ENCODE results near the gene MOSMO.
"Not testable (repeated sequence)": the region's sequence is repeated elsewhere in the genome, so short reads cannot be mapped to it uniquely, and the experiment has no call there.

The MOSMO gene

GRCh38 chr16:22098405-22099255 lies 90.7 kb downstream of the MOSMO start:
- DNase-seq, result no peak

GRCh38 chr16:22099256-22099975 lies 91.5 kb downstream of the MOSMO start:
- no peak for DNase-seq

GRCh38 chr16:22103441-22103840 lies 95.5 kb downstream of the MOSMO start:
- no peak for DNase-seq

- no peak for DNase-seq
Observed at GRCh38 chr16:22109258-22109898, 101.5 kb downstream of the MOSMO start.

GRCh38 chr16:22111629-22112028 lies 103.7 kb downstream of the MOSMO start:
- DNase-seq, result not testable (repeated sequence)

GRCh38 chr16:22116095-22116700 lies 108.3 kb downstream of the MOSMO start:
- DNase-seq, result no peak

GRCh38 chr16:22117609-22118008 lies 109.7 kb downstream of the MOSMO start:
- no peak for DNase-seq

GRCh38 chr16:22120440-22120839 lies 112.5 kb downstream of the MOSMO start:
- DNase-seq, result no peak

GRCh38 chr16:22122239-22122638 lies 114.3 kb downstream of the MOSMO start:
- DNase-seq, result no peak

- no peak for DNase-seq
Observed at GRCh38 chr16:22123146-22123545, 115.2 kb downstream of the MOSMO start.

- no peak for DNase-seq
Observed at GRCh38 chr16:22123759-22124490, 116.0 kb downstream of the MOSMO start.

- no peak for DNase-seq
Observed at GRCh38 chr16:22124583-22125284, 116.8 kb downstream of the MOSMO start.

GRCh38 chr16:22126037-22126558 lies 118.2 kb downstream of the MOSMO start:
- no peak for DNase-seq

- DNase-seq, result not testable (repeated sequence)
Observed at GRCh38 chr16:22128537-22128936, 120.6 kb downstream of the MOSMO start.

GRCh38 chr16:22130528-22130927 lies 122.6 kb downstream of the MOSMO start:
- DNase-seq, result no peak

GRCh38 chr16:22132801-22133200 lies 124.9 kb downstream of the MOSMO start:
- no peak for DNase-seq

Measured in GDM1 (cell line).